K562 (cell line): ENCODE measurements around the gene AGBL1. TPM values are rescaled to one million over a fixed set of nuclear protein-coding genes. Genes with fewer than 3 reads are reported as not detected.

Experiments
- FUS ChIP-seq: fragments of 200-400 bp; formaldehyde crosslinking; optimal IDR thresholded peaks from 2 replicates; pipeline ENCODE3; 2017; ENCODE audit warnings: low read depth, low read length
- PHB ChIP-seq: fragments of 250-450 bp; sonication (Bioruptor Pico); IDR thresholded peaks from 2 replicates; pipeline ENCODE4 v1.5.0; 2021
- polyA plus RNA-seq, 8 experiments: library from polyadenylated mRNA; depleted of rRNA in 4 of 8; stranded (reverse) in 5 of 8; unstranded in 3 of 8; fragments of >200 nt; fragmentation: Nextera tagmentation in 2 of 8; fragmentation: Illumina TruSeq in 1 of 8; extraction: Ambion mirVana in 2 of 8; extraction: Trizol in 1 of 8; gene quantifications; 2 replicates each; pipeline versions ENCODE4 v1.2.1 to v1.2.3, GENCODE V29; 2011 to 2014; ENCODE audit warnings: inconsistent platforms in 1 of 8, missing spikeins in 1 of 8
- total RNA-seq, 7 experiments: library from RNA; depleted of rRNA in 6 of 7; stranded (reverse); fragments of >200 nt in 6 of 7; fragmentation: Illumina TruSeq in 2 of 7; extraction: Trizol in 2 of 7; gene quantifications; 2 replicates each; pipeline versions ENCODE4 v1.2.1 to v1.2.3, GENCODE V29; 2011 to 2021; ENCODE audit warnings: low replicate concordance in 1 of 7
- TF ChIP-seq, protein P1 (sequence below): fragments of 450-650 bp; formaldehyde crosslinking; IDR thresholded peaks from 2 replicates; pipeline ENCODE4 v1.4.0; 2020; ENCODE audit warnings: mild to moderate bottlenecking, moderate library complexity
- TF ChIP-seq, protein P2 (sequence below): fragments of 250-450 bp; sonication (Bioruptor Pico); IDR thresholded peaks from 2 replicates; pipeline ENCODE4 v1.9.0; 2021; ENCODE audit warnings: mild to moderate bottlenecking, inconsistent platforms
- TF ChIP-seq, protein P3 (sequence below): sonication (generic); formaldehyde crosslinking; IDR thresholded peaks from 2 replicates; pipeline ENCODE4 v1.8.1; 2023; ENCODE audit warnings: mild to moderate bottlenecking, missing genetic modification reagents, moderate library complexity

AGBL1 gene
- total and polyA plus RNA-seq, 9 of the 15 experiments (the other 6 are each of a cell fraction or from before 2014, with no cell fraction given) = not detected

DNA sequence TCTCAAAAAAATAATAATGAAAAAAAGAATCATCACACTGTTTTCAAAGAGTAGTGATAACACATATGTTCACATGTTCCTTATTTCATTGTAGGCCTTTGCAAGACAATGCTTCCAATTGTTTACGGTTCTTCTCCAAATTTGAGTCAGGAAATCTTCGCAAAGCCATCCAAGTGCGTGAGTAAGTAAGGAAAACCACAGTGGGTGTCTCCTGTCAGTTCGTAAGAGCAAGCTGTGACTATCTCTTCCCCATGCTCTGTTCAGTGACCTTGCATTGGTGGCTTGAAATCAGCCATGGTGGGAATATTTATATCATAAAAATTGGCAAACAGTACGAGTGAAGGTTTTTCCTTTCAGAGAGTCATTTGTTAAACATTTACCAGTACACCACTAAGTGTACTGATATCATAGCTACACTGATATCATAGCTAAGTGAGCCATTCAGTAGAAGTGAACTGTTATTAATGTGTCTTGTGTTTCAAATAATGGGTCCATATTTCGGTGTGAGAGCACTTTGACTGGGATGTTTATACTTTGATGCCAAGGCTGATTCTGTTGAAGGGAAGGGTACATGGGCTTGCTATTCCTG is 187.3 kb downstream of the AGBL1 start (continued):
- TF ChIP-seq, protein P1, sequence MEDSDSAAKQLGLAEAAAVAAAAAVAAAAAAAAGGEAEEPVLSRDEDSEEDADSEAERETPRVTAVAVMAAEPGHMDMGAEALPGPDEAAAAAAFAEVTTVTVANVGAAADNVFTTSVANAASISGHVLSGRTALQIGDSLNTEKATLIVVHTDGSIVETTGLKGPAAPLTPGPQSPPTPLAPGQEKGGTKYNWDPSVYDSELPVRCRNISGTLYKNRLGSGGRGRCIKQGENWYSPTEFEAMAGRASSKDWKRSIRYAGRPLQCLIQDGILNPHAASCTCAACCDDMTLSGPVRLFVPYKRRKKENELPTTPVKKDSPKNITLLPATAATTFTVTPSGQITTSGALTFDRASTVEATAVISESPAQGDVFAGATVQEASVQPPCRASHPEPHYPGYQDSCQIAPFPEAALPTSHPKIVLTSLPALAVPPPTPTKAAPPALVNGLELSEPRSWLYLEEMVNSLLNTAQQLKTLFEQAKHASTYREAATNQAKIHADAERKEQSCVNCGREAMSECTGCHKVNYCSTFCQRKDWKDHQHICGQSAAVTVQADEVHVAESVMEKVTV (CRISPR knock-in tag) = no peak
- TF ChIP-seq FUS = no peak
- TF ChIP-seq, protein P2, sequence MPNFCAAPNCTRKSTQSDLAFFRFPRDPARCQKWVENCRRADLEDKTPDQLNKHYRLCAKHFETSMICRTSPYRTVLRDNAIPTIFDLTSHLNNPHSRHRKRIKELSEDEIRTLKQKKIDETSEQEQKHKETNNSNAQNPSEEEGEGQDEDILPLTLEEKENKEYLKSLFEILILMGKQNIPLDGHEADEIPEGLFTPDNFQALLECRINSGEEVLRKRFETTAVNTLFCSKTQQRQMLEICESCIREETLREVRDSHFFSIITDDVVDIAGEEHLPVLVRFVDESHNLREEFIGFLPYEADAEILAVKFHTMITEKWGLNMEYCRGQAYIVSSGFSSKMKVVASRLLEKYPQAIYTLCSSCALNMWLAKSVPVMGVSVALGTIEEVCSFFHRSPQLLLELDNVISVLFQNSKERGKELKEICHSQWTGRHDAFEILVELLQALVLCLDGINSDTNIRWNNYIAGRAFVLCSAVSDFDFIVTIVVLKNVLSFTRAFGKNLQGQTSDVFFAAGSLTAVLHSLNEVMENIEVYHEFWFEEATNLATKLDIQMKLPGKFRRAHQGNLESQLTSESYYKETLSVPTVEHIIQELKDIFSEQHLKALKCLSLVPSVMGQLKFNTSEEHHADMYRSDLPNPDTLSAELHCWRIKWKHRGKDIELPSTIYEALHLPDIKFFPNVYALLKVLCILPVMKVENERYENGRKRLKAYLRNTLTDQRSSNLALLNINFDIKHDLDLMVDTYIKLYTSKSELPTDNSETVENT = no peak
- TF ChIP-seq, protein P3, sequence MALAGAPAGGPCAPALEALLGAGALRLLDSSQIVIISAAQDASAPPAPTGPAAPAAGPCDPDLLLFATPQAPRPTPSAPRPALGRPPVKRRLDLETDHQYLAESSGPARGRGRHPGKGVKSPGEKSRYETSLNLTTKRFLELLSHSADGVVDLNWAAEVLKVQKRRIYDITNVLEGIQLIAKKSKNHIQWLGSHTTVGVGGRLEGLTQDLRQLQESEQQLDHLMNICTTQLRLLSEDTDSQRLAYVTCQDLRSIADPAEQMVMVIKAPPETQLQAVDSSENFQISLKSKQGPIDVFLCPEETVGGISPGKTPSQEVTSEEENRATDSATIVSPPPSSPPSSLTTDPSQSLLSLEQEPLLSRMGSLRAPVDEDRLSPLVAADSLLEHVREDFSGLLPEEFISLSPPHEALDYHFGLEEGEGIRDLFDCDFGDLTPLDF (CRISPR knock-in tag) = no peak
- TF ChIP-seq PHB (CRISPR knock-in tag) = no peak
